Retinal pigment epithelial cell (primary cell): ENCODE data around the gene DBN1.
A peak's percentile ranks its signal among the peaks of the same experiment; 100 is the strongest.

Source experiments
- DNase-seq: peaks from one replicate; pipeline ENCODE4 v3.0.0-alpha.2; 2010; ENCODE audit warnings: low read depth
- H3K4me3 ChIP-seq: 2 replicates; pipeline ENCODE4 v1.5.1; 2011; ENCODE audit warnings: mild to moderate bottlenecking, low read length, control low read depth, moderate library complexity
- TF ChIP-seq, protein P1 (sequence below): conservative IDR thresholded peaks from 2 replicates; pipeline ENCODE4 v1.5.1; 2011; ENCODE audit warnings: low read depth, low read length, control low read depth, inconsistent platforms

Gene DBN1

DNA sequence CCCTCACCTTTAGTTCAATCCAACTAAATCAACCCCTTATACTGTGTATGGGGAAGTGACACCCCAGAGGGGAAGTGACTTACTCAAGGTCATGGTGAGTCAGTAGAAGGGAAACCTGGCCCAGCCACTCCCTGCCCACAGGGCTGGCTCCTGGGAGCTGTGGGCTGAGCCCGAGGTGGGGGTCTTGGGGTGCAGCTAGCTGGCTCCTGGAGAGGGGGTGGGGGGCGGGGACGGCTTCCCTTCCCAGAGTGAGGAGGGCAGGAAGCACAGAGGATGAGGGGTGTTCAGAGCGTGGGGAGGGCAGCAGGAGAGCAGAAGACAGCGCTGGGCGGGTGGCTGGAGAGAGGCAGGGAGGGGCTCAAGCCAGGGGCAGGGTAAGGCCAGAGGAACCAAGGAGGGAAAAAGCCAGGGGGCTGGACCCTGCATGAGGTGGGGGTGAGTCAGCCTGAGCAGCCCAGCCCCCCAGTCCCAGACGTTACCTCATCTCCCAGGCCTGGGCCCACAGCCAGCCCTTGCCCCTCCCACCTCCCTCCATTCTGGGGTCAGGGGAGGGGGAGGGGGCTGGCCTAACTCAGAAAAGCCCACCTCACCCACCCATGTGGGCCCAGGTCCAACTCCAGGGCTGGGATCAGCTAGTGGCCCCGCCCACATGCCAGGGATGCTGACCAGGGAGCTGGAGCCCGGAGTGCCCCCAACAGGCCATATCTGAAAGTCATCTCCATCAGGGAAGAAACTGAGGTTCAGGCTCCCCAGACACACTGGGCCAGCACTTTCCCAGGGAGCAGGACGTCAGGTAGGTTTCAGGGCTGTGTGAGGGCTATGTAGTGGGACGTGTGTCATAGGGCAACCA lies 21.1 kb upstream of the DBN1 start:
- TF ChIP-seq, protein P1, sequence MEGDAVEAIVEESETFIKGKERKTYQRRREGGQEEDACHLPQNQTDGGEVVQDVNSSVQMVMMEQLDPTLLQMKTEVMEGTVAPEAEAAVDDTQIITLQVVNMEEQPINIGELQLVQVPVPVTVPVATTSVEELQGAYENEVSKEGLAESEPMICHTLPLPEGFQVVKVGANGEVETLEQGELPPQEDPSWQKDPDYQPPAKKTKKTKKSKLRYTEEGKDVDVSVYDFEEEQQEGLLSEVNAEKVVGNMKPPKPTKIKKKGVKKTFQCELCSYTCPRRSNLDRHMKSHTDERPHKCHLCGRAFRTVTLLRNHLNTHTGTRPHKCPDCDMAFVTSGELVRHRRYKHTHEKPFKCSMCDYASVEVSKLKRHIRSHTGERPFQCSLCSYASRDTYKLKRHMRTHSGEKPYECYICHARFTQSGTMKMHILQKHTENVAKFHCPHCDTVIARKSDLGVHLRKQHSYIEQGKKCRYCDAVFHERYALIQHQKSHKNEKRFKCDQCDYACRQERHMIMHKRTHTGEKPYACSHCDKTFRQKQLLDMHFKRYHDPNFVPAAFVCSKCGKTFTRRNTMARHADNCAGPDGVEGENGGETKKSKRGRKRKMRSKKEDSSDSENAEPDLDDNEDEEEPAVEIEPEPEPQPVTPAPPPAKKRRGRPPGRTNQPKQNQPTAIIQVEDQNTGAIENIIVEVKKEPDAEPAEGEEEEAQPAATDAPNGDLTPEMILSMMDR: peak; percentile 60
- DNase-seq: peak; percentile 81
- peak overlapping the region; percentile 81 for H3K4me3 ChIP-seq

DNA sequence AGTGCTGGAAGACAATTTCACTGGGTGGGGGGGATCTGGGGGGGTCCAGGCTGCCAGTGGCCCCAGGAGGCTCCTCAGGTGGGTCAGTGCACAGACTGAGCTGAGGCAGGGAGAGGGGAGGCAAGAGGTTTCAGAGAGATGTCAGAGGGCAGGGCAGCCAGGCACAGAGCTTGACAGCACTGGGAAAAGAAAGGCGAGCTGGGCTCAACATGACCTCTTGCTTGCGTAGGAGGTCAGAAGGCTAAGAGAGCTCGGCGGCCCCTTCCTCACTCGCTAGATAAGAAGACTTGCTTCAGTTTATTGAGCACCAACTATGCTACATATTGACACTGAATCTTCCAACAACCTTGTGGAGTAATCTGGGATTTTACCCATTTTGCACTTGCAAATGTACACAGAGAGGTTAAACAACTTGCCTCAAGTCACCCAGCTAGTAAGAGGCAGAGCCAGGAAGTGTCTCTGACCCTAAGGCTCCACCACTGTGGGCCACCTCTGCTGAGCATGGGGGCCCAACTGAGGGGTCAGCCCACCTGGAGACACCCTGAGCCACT lies 20.4 kb upstream of the DBN1 start:
- TF ChIP-seq, protein P1: no peak
- peak overlapping the region; percentile 1 for H3K4me3 ChIP-seq
- no peak for DNase-seq

DNA sequence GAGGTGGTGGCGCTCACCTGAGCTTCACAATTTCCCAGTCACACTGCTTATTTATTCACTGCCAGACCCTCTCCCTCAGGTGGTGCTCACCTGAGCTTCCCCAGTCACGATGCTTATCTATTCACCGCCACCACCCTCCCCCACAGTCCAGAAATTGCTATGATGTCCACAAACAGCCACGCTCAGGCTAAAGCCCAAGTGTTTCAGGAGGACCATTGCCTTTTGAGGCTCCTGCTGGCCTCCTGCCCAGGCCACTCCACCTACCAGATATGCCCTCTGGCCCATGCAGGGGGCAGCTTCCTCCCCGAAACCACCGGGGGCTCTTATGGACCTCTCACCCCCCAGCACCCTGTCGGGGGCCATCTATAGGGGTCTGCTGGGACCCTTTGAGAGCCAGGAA lies 19.4 kb upstream of the DBN1 start:
- no peak for DNase-seq
- no peak overlapping the region for H3K4me3 ChIP-seq
- TF ChIP-seq, protein P1: no peak

DNA sequence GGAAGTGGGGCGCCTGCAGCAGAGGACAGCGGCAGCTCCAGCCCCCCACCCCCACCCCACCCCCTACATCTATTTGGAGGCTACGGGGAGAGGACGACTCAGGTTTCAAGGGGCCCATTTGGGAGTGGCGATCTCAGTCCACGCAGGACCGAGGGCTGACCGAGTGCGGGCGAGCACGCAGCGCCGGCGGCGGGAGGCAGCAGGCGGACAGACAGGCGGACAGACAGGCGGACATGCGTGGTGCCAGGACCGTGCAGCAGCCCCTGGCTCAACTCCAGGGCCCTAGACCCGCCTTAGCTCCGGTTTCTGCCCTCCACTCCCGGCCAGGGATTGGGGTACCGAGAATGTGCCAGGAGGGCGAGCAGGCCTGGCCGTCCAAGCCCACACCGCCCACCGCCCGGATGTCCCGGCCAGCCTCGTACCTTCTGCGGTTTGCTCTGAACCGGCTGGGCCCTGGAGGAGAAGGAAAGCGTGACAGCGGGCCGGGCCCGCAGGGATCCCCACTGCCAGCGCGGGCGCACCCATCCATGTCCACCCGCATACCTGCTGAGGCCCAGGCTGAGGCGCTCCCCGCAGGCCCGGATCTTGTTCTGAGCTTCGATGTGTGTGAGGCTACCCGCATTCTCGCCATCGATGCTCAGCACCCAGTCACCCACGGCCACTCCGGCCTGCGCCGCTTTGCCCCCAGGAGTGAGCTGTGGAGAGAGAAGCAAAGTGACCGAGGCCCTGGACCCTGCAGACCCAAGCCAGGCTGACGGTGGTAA lies 18.7 kb upstream of the DBN1 start:
- TF ChIP-seq, protein P1: no peak
- DNase-seq: no peak
- H3K4me3 ChIP-seq: no peak overlapping the region

DNA sequence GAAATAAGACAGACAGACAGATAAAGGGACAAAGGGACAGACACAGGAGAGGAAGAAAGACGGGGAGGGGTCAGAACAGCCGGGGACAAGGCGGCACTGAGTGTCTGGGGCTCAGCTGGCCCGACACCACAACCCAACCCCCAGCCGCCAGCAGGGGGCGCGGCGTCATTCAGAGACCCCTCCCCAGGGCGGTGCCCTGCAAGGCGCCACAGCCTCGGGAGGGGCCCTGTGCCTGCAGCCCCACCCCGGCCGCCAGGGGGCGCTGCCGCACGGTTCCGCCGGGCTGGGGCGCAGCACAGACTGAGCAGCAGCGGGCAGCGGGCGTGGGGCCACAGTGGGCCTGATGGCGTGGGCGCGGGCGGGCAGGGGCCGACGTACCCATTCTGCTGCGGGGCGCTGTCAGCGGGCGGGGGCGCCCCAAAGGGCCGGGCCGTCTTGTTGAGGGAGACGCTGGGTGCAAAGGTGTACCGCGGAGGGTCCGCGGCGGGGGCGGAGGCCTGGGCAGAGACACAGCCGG lies 18.1 kb upstream of the DBN1 start:
- H3K4me3 ChIP-seq: no peak overlapping the region
- no peak for DNase-seq
- TF ChIP-seq, protein P1: peak; percentile 69

DNA sequence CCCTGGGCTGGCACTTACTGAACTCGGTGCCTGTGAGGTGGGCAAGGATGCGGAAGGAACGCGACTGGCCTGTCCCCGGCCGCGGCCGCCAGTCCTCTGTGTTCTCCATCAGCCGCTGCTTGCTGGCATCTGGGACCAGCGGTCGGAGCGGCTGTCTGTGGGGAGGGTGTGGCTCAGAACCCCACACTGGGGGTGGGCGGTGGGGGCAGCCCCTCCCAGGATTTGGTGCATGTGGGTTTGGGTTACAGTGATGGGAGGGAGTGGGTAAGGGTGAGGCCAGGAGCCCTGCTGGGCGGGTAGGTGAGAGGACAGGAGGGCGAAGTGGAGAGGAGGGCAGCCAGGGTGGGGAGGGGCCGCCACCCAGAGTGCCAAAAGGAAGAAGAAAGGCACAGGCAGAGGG lies 17.6 kb upstream of the DBN1 start:
- TF ChIP-seq, protein P1: no peak
- no peak overlapping the region for H3K4me3 ChIP-seq
- no peak for DNase-seq
